NB4 (cell line): ENCODE data around the gene STK10.

Source experiments
- MYC ChIP-seq: IDR thresholded peaks from 2 replicates; pipeline ENCODE4 v1.6.1; 2011; ENCODE audit warnings: low read depth, low read length
- POLR2A ChIP-seq: IDR thresholded peaks from 2 replicates; pipeline ENCODE4 v1.6.1; 2011; ENCODE audit warnings: mild to moderate bottlenecking; ENCODE audit not compliant: insufficient read length; ENCODE audit errors: extremely low read depth
- TF ChIP-seq, protein P1 (sequence below): IDR thresholded peaks from one replicate; pipeline ENCODE4 v1.5.1; 2012; ENCODE audit warnings: low read depth, low read length

DNA sequence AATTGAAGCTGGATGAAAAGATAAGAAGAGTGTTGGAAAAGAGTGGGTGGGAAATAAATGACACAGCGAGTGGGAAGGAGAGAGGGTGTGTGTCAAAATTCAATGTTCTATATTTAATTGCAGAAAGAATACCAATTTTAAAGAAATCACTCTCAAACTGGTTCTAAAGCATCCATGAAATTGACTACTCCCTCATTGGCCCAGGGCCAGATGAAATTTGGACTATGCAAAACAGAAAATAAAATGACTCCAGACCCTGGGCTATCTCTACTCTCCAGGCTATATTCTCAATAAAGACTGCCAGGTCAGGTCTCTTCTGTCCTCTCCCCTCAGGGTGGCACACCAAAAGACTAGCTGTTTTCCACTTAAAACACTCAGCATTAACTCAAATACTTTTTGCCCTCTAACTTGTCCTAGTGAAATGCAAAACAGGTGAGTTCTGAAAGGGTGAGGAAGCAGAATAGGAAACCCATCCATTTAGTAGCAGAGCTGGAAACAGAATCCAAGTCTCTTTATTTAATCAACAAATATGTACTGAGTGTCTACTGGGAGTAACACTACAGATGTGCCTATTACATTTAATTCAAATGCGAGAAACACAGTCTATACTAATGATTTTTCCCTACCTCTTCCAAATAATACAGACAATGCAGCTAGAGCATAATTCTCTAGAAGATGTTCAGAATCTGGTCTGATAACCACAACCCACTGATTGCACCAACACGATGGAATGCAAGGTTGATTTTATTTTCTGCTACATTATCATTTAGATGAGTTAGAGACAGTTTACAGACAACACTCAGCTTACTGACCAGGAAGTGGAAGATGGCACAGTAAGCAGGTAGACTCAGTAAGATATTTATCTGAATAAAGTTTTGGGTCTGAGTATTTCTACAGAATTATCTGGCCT lies 48.1 kb upstream of the STK10 start:
- TF ChIP-seq, protein P1, sequence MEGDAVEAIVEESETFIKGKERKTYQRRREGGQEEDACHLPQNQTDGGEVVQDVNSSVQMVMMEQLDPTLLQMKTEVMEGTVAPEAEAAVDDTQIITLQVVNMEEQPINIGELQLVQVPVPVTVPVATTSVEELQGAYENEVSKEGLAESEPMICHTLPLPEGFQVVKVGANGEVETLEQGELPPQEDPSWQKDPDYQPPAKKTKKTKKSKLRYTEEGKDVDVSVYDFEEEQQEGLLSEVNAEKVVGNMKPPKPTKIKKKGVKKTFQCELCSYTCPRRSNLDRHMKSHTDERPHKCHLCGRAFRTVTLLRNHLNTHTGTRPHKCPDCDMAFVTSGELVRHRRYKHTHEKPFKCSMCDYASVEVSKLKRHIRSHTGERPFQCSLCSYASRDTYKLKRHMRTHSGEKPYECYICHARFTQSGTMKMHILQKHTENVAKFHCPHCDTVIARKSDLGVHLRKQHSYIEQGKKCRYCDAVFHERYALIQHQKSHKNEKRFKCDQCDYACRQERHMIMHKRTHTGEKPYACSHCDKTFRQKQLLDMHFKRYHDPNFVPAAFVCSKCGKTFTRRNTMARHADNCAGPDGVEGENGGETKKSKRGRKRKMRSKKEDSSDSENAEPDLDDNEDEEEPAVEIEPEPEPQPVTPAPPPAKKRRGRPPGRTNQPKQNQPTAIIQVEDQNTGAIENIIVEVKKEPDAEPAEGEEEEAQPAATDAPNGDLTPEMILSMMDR, result no peak
- no peak for TF ChIP-seq MYC
- TF ChIP-seq POLR2A, result no peak
